H1 (cell line): ENCODE results near the gene VSX2. TPM values are rescaled to one million over a fixed set of nuclear protein-coding genes. Genes with fewer than 3 reads are reported as not detected.

Experiments
- CTCF ChIA-PET: fragments of 300-600 bp; sonication (Branson Sonifier 250); formaldehyde crosslinking; loops from one replicate; lab custom pipeline; 2021; ENCODE audit not compliant: partially characterized antibody; lab: Charles Lee
- POLR2A ChIA-PET: fragments of 300-600 bp; sonication (Branson Sonifier 250); formaldehyde crosslinking; loops from one replicate; lab custom pipeline; 2021; ENCODE audit warnings: inconsistent platforms; ENCODE audit not compliant: partially characterized antibody; lab: Charles Lee
- DNase-seq, 2 experiments: peaks; one replicate each; pipeline versions ENCODE4 v3.0.0 to v3.0.0-alpha.2; 2010 to 2022; ENCODE audit warnings: low spot score in 2 of 2, low read depth in 1 of 2, mixed read lengths in 1 of 2
- FAIRE-seq: peaks from 2 replicates; lab custom pipeline; 2011; peaks lifted over from hg19 to GRCh38; lab: Jason Lieb, UNC
- H2AFZ ChIP-seq: 2 replicates; pipeline ENCODE4 v1.8.1; 2012; ENCODE audit warnings: low read length, inconsistent platforms
- H2AK5ac ChIP-seq: 2 replicates; pipeline ENCODE4 v1.6.1; 2013; ENCODE audit warnings: low read depth, low read length
- H2BK120ac ChIP-seq: replicated peaks from 2 replicates; pipeline ENCODE3; 2013; ENCODE audit warnings: low read depth, low read length, inconsistent platforms
- H2BK12ac ChIP-seq: 2 replicates; pipeline ENCODE4 v1.6.1; 2013; ENCODE audit warnings: low read depth, low read length
- H2BK15ac ChIP-seq: 2 replicates; pipeline ENCODE4 v1.6.1; 2013; ENCODE audit warnings: low read length
- H2BK20ac ChIP-seq: 2 replicates; pipeline ENCODE4 v1.6.1; 2013; ENCODE audit warnings: low read length
- H2BK5ac ChIP-seq: 2 replicates; pipeline ENCODE4 v1.6.1; 2013; ENCODE audit warnings: low read depth, low read length
- H3K14ac ChIP-seq: 2 replicates; pipeline ENCODE4 v1.6.1; 2013; ENCODE audit warnings: inconsistent platforms; ENCODE audit not compliant: insufficient read length
- H3K18ac ChIP-seq: 2 replicates; pipeline ENCODE4 v1.6.1; 2013; ENCODE audit warnings: low read length; ENCODE audit errors: extremely low read depth
- H3K23ac ChIP-seq: 2 replicates; pipeline ENCODE4 v1.6.1; 2013; ENCODE audit warnings: inconsistent platforms; ENCODE audit not compliant: insufficient read length
- H3K23me2 ChIP-seq: 2 replicates; pipeline ENCODE4 v1.6.1; 2013; ENCODE audit warnings: low read depth, low read length
- H3K27ac ChIP-seq: 2 replicates; pipeline ENCODE4 v1.6.1; 2011; ENCODE audit warnings: low read depth, low read length, inconsistent platforms
- H3K27me3 ChIP-seq, 4 experiments: replicated peaks in 1 of 4; 1 replicate in 1 of 4; 2 replicates in 3 of 4; pipeline versions ENCODE4 v1.6.1 to v1.8.1; 2011 to 2013; ENCODE audit warnings: low read length in 3 of 4, mild to moderate bottlenecking in 3 of 4, inconsistent platforms in 2 of 4, mixed read lengths in 2 of 4, moderate library complexity in 1 of 4; ENCODE audit not compliant: control insufficient read depth in 3 of 4, insufficient read depth in 3 of 4; ENCODE audit errors: extremely low read depth in 1 of 4
- H3K36me3 ChIP-seq, 4 experiments: 2 replicates each; pipeline versions ENCODE4 v1.6.1 to v1.8.1; 2011 to 2013; ENCODE audit warnings: mild to moderate bottlenecking in 4 of 4, low read length in 3 of 4, moderate library complexity in 2 of 4, control low read depth in 1 of 4, inconsistent platforms in 1 of 4; ENCODE audit not compliant: insufficient read depth in 4 of 4, control insufficient read depth in 2 of 4
- H3K4ac ChIP-seq: replicated peaks from 2 replicates; pipeline ENCODE3; 2013; ENCODE audit warnings: low read length, low read depth, mixed read lengths, inconsistent platforms; ENCODE audit not compliant: insufficient read length
- H3K4me1 ChIP-seq, 4 experiments: replicated peaks in 1 of 4; 1 replicate in 1 of 4; 2 replicates in 3 of 4; pipeline versions ENCODE4 v1.6.1 to v1.8.1; 2011 to 2013; ENCODE audit warnings: low read length in 3 of 4, inconsistent platforms in 2 of 4, mixed read lengths in 1 of 4; ENCODE audit not compliant: insufficient read depth in 4 of 4, control insufficient read depth in 3 of 4
- H3K4me2 ChIP-seq, 2 experiments: 2 replicates each; pipeline versions ENCODE4 v1.6.1 to v1.8.1; 2011 to 2013; ENCODE audit warnings: low read depth in 2 of 2, low read length in 2 of 2, control low read depth in 1 of 2, inconsistent platforms in 1 of 2, mild to moderate bottlenecking in 1 of 2; ENCODE audit not compliant: insufficient read depth in 1 of 2
- H3K4me3 ChIP-seq, 4 experiments: fragments of 200-600, 300-600 bp in 1 of 4; sonication (generic), shearing (Covaris generic), sonication (Bioruptor Twin) in 1 of 4; 2 replicates each; pipeline versions ENCODE4 v1.5.1 to v1.8.1; 2011 to 2016; ENCODE audit warnings: low read length in 4 of 4, low read depth in 3 of 4, control low read depth in 2 of 4, inconsistent platforms in 2 of 4, mild to moderate bottlenecking in 2 of 4, mixed read lengths in 1 of 4, moderate library complexity in 1 of 4; ENCODE audit not compliant: insufficient read depth in 2 of 4; ENCODE audit errors: extremely low read depth in 1 of 4
- H3K56ac ChIP-seq: replicated peaks from 2 replicates; pipeline ENCODE3; 2013; ENCODE audit warnings: low read depth, mild to moderate bottlenecking, mixed read lengths, low read length, inconsistent platforms; ENCODE audit not compliant: insufficient read length
- H3K79me1 ChIP-seq: 2 replicates; pipeline ENCODE4 v1.6.1; 2013; ENCODE audit warnings: low read depth, low read length, control low read depth
- H3K79me2 ChIP-seq, 2 experiments: 2 replicates each; pipeline versions ENCODE4 v1.6.1 to v1.8.1; 2012 to 2013; ENCODE audit warnings: low read length in 2 of 2, mild to moderate bottlenecking in 2 of 2, inconsistent platforms in 1 of 2; ENCODE audit not compliant: insufficient read depth in 2 of 2, control insufficient read depth in 1 of 2
- H3K9ac ChIP-seq, 4 experiments: replicated peaks in 1 of 4; 1 replicate in 1 of 4; 2 replicates in 3 of 4; pipeline versions ENCODE4 v1.6.1 to v1.8.1; 2011 to 2013; ENCODE audit warnings: low read depth in 3 of 4, low read length in 3 of 4, control low read depth in 2 of 4, mild to moderate bottlenecking in 2 of 4, moderate library complexity in 2 of 4, inconsistent platforms in 1 of 4; ENCODE audit errors: extremely low read depth in 1 of 4
- H3K9me3 ChIP-seq, 2 experiments: 2 replicates each; pipeline versions ENCODE4 v1.6.1 to v1.8.1; 2012 to 2013; ENCODE audit warnings: mild to moderate bottlenecking in 2 of 2, moderate library complexity in 2 of 2, control low read depth in 1 of 2, inconsistent platforms in 1 of 2, low read depth in 1 of 2, low read length in 1 of 2, mixed read lengths in 1 of 2; ENCODE audit not compliant: insufficient read depth in 2 of 2
- H4K20me1 ChIP-seq, 2 experiments: replicated peaks in 1 of 2; 2 replicates each; pipeline versions ENCODE3 to v1.8.1; 2011 to 2013; ENCODE audit warnings: inconsistent platforms in 2 of 2, low read length in 2 of 2, mild to moderate bottlenecking in 1 of 2; ENCODE audit not compliant: insufficient read depth in 2 of 2, control insufficient read depth in 1 of 2
- H4K5ac ChIP-seq: 2 replicates; pipeline ENCODE4 v1.6.1; 2013; ENCODE audit warnings: low read length, low read depth, mixed read lengths, inconsistent platforms; ENCODE audit not compliant: insufficient read length
- H4K8ac ChIP-seq: 2 replicates; pipeline ENCODE4 v1.8.0; 2013; ENCODE audit warnings: mild to moderate bottlenecking, moderate library complexity, low read length, inconsistent platforms; ENCODE audit not compliant: insufficient read depth; ENCODE audit errors: extremely low read depth
- H4K91ac ChIP-seq: replicated peaks from 2 replicates; pipeline ENCODE3; 2013; ENCODE audit warnings: low read length, mixed read lengths, inconsistent platforms; ENCODE audit not compliant: insufficient read length
- BACH1 ChIP-seq: IDR thresholded peaks from 2 replicates; pipeline ENCODE4 v1.6.1; 2012; ENCODE audit warnings: low read length, improper control_type of control experiment
- KDM1A ChIP-seq: fragments of 200-600, 300-600 bp; sonication (generic); IDR thresholded peaks from 2 replicates; pipeline ENCODE4 v1.7.1; 2016; ENCODE audit warnings: mild to moderate bottlenecking, low read length, borderline replicate concordance
- NRF1 ChIP-seq: IDR thresholded peaks from 2 replicates; pipeline ENCODE4 v1.6.1; 2011; ENCODE audit warnings: mild to moderate bottlenecking, low read depth, low read length, improper control_type of control experiment
- PHF8 ChIP-seq: fragments of 200-600 bp; sonication (generic); conservative IDR thresholded peaks from 2 replicates; pipeline ENCODE4 v1.7.1; 2012; ENCODE audit warnings: low read depth, mild to moderate bottlenecking, inconsistent platforms, low read length, moderate library complexity
- SP2 ChIP-seq: IDR thresholded peaks from 2 replicates; pipeline ENCODE4 v1.6.1; 2012; ENCODE audit warnings: mild to moderate bottlenecking, low read length, inconsistent platforms
- WGBS, 2 experiments: shearing (Covaris generic) in 1 of 2; methylation state at CpG; one replicate each; pipeline versions ENCODE4 v1.1.6 to v1.1.7; 2013 to 2015; ENCODE audit warnings: low lambda C conversion rate in 2 of 2, mixed read lengths in 2 of 2, inconsistent platforms in 1 of 2, low coverage in 1 of 2, missing lambda C conversion rate in 1 of 2; ENCODE audit not compliant: insufficient replicate concordance in 2 of 2, insufficient coverage in 1 of 2, insufficient read length in 1 of 2; ENCODE audit errors: extremely low coverage in 1 of 2, missing lambda C conversion rate in 1 of 2; 5-methylcytosine and 5-hydroxymethylcytosine counted together
- polyA plus RNA-seq, 7 experiments: library from polyadenylated mRNA; depleted of rRNA in 3 of 7; stranded (reverse) in 5 of 7; unstranded in 2 of 7; fragments of >200 nt in 5 of 7; fragments of 200-250 nt in 2 of 7; gene quantifications; 1 replicate in 5 of 7; 2 replicates in 1 of 7; 4 replicates in 1 of 7; pipeline versions ENCODE4 v1.2.1 to v1.2.3, GENCODE V29; 2011 to 2013; ENCODE audit warnings: missing spikeins in 2 of 7, mixed read lengths in 2 of 7
- total RNA-seq: library from RNA; stranded (reverse); fragmentation: NEBNext Ultra II Directional; extraction: Animal tissue kit (Norgen Biotek cat#: 25700); gene quantifications from 2 replicates; pipeline ENCODE4 v1.2.1, GENCODE V29; 2021

Gene VSX2
- total and polyA plus RNA-seq, 2 of the 8 experiments (the other 6 are each of a cell fraction or from before 2014, with no cell fraction given), result 0.08 to 0.22 TPM

GRCh38 chr14:74204491-74204890 is 34.8 kb upstream of the VSX2 start:
- no peak overlapping the region for H2BK20ac ChIP-seq
- H3K27ac ChIP-seq, result no peak overlapping the region
- H4K91ac ChIP-seq, result no peak overlapping the region
- H3K23me2 ChIP-seq, result no peaks in the 10 kb centered on the region
- H3K4me3 ChIP-seq, result no peak overlapping the region
- H4K8ac ChIP-seq, result peak overlapping the region; percentile 9; the same call in 1 of the 2 replicates
- H3K18ac ChIP-seq, result no peak overlapping the region
- H3K56ac ChIP-seq, result no peak overlapping the region
- FAIRE-seq, result no peak
- H2AK5ac ChIP-seq, result no peak overlapping the region
- no peak overlapping the region for H2BK5ac ChIP-seq
- H3K14ac ChIP-seq, result no peak overlapping the region
- no peaks in the 10 kb centered on the region for H3K79me1 ChIP-seq
- DNase-seq, result peak in 1 of 2 experiments; percentile 36
- 89% methylated on average over 6 of the region's 6 CpGs; no CpG with 5 or more reads in 1 of the 2 experiments for WGBS, 2 experiments
- no peak overlapping the region for H2BK15ac ChIP-seq
- H4K20me1 ChIP-seq, result no peaks in the 10 kb centered on the region
- no peaks in the 10 kb centered on the region for H3K79me2 ChIP-seq
- ChIA-PET CTCF (interaction anchor here (0.6 to 3.0 kb wide), 9 partner anchors 8 to 831 kb away, joined by 3 to 12 read pairs (median 4); no protein-coding TSS in a partner anchor), POLR2A (no interaction called here)
- H3K4me1 ChIP-seq, result peaks cover 0 to 2% (median 0%) of the 10 kb centered on the region in 4 experiments; a peak in 1 of 7 replicates
- no peak overlapping the region for H3K9ac ChIP-seq
- H3K23ac ChIP-seq, result no peak overlapping the region
- no peaks in the 10 kb centered on the region for H3K9me3 ChIP-seq
- no peak overlapping the region for H2BK12ac ChIP-seq
- H3K27me3 ChIP-seq, result no peaks in the 10 kb centered on the region
- H3K4me2 ChIP-seq, result no peak overlapping the region
- TF ChIP-seq NRF1 (no peak), SP2 (no peak), BACH1 (no peak), PHF8 (no peak), KDM1A (no peak)
- H3K36me3 ChIP-seq, result peaks cover 0 to 8% (median 1%) of the 10 kb centered on the region in 4 experiments; a peak in 5 of 8 replicates
- no peak overlapping the region for H3K4ac ChIP-seq
- H4K5ac ChIP-seq, result no peak overlapping the region
- H2AFZ ChIP-seq, result no peak overlapping the region
- H2BK120ac ChIP-seq, result no peak overlapping the region
